Breast epithelium (tissue), 3 donors: ENCODE data around the gene IRAK1BP1.

ENCODE experiments used
- POLR2A ChIP-seq: fragments of 450-650 bp; IDR thresholded peaks from one replicate; pipeline ENCODE4 v1.6.1; 2016; ENCODE audit warnings: antibody characterized with exemption, mild to moderate bottlenecking, moderate library complexity
- POLR2AphosphoS5 ChIP-seq, 3 donors: sonication (generic); formaldehyde crosslinking; IDR thresholded peaks; one replicate each; pipeline ENCODE4 v1.6.1; 2017; ENCODE audit warnings: antibody characterized with exemption in 3 of 3
- TF ChIP-seq, protein P1 (sequence below), 3 donors: fragments of 450-650 bp; IDR thresholded peaks; one replicate each; pipeline ENCODE4 v1.5.1; 2016 to 2017; ENCODE audit warnings: antibody characterized with exemption in 3 of 3, mild to moderate bottlenecking in 3 of 3, moderate library complexity in 3 of 3

DNA sequence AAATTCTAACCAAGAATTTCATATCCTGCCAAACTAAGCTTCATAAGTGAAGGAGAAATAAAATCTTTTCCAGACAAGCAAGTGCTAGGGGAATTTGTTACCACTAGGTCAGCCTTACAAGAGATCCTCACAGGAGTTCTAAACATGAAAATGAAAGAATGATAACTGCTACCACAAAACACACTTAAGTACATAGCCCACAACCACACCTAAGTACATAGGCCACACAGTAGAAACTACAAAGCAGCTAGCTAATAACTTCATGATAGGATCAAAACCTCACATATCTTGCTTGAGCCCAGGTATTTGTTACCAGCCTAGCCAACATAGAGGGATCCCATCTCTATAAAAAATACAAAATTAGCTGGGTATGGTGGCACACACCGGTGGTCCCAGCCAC lies 50.4 kb downstream of the IRAK1BP1 start:
- TF ChIP-seq, protein P1, sequence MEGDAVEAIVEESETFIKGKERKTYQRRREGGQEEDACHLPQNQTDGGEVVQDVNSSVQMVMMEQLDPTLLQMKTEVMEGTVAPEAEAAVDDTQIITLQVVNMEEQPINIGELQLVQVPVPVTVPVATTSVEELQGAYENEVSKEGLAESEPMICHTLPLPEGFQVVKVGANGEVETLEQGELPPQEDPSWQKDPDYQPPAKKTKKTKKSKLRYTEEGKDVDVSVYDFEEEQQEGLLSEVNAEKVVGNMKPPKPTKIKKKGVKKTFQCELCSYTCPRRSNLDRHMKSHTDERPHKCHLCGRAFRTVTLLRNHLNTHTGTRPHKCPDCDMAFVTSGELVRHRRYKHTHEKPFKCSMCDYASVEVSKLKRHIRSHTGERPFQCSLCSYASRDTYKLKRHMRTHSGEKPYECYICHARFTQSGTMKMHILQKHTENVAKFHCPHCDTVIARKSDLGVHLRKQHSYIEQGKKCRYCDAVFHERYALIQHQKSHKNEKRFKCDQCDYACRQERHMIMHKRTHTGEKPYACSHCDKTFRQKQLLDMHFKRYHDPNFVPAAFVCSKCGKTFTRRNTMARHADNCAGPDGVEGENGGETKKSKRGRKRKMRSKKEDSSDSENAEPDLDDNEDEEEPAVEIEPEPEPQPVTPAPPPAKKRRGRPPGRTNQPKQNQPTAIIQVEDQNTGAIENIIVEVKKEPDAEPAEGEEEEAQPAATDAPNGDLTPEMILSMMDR (IDR thresholded peaks at IDR 0.05) = no peak
- TF ChIP-seq POLR2A = no peak
- TF ChIP-seq POLR2AphosphoS5 (IDR thresholded peaks at IDR 0.05) = no peak
